PFSK-1 (cell line): Measurements from ENCODE around the gene GAPDH.

Source experiments
- FOXP2 ChIP-seq: optimal IDR thresholded peaks from 2 replicates; pipeline ENCODE3; 2011; ENCODE audit warnings: borderline replicate concordance, control low read depth, inconsistent platforms; ENCODE audit not compliant: insufficient read depth; ENCODE audit errors: extremely low read length, extremely low read depth
- POLR2AphosphoS5 ChIP-seq: IDR thresholded peaks from 2 replicates; pipeline ENCODE4 v1.6.1; 2012; ENCODE audit warnings: low read depth, mild to moderate bottlenecking, control low read depth, low read length, moderate library complexity
- REST ChIP-seq, 2 experiments: IDR thresholded peaks; 2 replicates each; pipeline versions ENCODE4 v1.6.1 to v1.8.0; 2011 to 2012; ENCODE audit warnings: low read depth in 2 of 2, low read length in 2 of 2, control low read depth in 1 of 2, inconsistent platforms in 1 of 2, mild to moderate bottlenecking in 1 of 2, moderate library complexity in 1 of 2; ENCODE audit not compliant: insufficient read depth in 1 of 2
- SIN3A ChIP-seq: IDR thresholded peaks from 2 replicates; pipeline ENCODE4 v1.6.1; 2012; ENCODE audit warnings: mild to moderate bottlenecking, low read length, moderate library complexity, borderline replicate concordance; ENCODE audit not compliant: insufficient read depth
- TAF1 ChIP-seq: IDR thresholded peaks from 2 replicates; pipeline ENCODE4 v1.6.1; 2012; ENCODE audit warnings: low read length, control low read depth, borderline replicate concordance; ENCODE audit not compliant: insufficient read depth

GAPDH gene

GRCh38 chr12:6540181-6540877, 6.0 kb downstream of the GAPDH start:
- TF ChIP-seq SIN3A (no peak), REST (IDR thresholded peaks at IDR 0.05; ENCODE audit: insufficient read depth in 1 of 2, low read depth in 2 of 2, low read length in 2 of 2) (no peak), FOXP2 (no peak), POLR2AphosphoS5 (no peak), TAF1 (no peak)

GRCh38 chr12:6541371-6542165, 7.3 kb downstream of the GAPDH start:
- no peak for TF ChIP-seq SIN3A
- no peak for TF ChIP-seq TAF1
- TF ChIP-seq POLR2AphosphoS5: no peak
- TF ChIP-seq REST (IDR thresholded peaks at IDR 0.05; ENCODE audit: insufficient read depth in 1 of 2, low read depth in 2 of 2, low read length in 2 of 2): no peak

GRCh38 chr12:6542209-6543009, 8.1 kb downstream of the GAPDH start:
- TF ChIP-seq POLR2AphosphoS5 (no peak), SIN3A (no peak), REST (IDR thresholded peaks at IDR 0.05; ENCODE audit: insufficient read depth in 1 of 2, low read depth in 2 of 2, low read length in 2 of 2) (no peak), FOXP2 (no peak), TAF1 (no peak)

GRCh38 chr12:6546016-6546415, 11.7 kb downstream of the GAPDH start:
- no peak for TF ChIP-seq TAF1
- TF ChIP-seq REST (IDR thresholded peaks at IDR 0.05; ENCODE audit: insufficient read depth in 1 of 2, low read depth in 2 of 2, low read length in 2 of 2): no peak
- TF ChIP-seq FOXP2: no peak
- TF ChIP-seq SIN3A: no peak
- TF ChIP-seq POLR2AphosphoS5: no peak
